Stimulated activated naive CD4-positive, alpha-beta T cell treated with Interleukin-2 at 50 U/mL for 16 hours (primary cell): ENCODE data around the gene FIGNL1.

ENCODE experiments used
- DNase-seq: peaks from one replicate; lab custom pipeline; 2025; lab: John Stamatoyannopoulos, UW

The FIGNL1 gene, protein sequence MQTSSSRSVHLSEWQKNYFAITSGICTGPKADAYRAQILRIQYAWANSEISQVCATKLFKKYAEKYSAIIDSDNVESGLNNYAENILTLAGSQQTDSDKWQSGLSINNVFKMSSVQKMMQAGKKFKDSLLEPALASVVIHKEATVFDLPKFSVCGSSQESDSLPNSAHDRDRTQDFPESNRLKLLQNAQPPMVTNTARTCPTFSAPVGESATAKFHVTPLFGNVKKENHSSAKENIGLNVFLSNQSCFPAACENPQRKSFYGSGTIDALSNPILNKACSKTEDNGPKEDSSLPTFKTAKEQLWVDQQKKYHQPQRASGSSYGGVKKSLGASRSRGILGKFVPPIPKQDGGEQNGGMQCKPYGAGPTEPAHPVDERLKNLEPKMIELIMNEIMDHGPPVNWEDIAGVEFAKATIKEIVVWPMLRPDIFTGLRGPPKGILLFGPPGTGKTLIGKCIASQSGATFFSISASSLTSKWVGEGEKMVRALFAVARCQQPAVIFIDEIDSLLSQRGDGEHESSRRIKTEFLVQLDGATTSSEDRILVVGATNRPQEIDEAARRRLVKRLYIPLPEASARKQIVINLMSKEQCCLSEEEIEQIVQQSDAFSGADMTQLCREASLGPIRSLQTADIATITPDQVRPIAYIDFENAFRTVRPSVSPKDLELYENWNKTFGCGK

GRCh38 chr7:50449881-50450589 lies at the start of gene FIGNL1:
TSS of gene FIGNL1 (minus strand) at chr7:50450350. CDS start at chr7:50447287, 3,063 bp downstream.
- DNase-seq: peak; percentile 82

GRCh38 chr7:50499092-50499491 lies 48.9 kb upstream of the FIGNL1 start:
- DNase-seq: no peak

DNA sequence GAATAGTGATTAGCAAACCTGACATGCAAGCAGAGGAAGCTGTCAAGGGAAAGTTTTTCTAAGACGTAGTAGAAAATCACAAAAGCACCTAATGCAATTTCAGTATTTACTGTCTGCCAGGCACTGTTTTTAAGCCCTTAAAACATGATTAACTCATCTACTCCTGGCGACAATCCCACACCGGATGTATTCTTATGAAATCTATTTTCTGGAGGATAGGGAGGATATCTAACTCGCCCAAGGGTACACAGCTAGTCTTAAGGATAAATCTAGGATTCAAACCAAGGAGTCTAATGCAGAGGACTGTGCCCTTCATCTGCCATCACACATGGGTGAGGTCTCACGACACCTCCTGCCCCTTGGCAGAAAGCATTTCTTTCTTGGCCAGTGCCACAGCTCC lies 47.8 kb upstream of the FIGNL1 start:
- DNase-seq: no peak

DNA sequence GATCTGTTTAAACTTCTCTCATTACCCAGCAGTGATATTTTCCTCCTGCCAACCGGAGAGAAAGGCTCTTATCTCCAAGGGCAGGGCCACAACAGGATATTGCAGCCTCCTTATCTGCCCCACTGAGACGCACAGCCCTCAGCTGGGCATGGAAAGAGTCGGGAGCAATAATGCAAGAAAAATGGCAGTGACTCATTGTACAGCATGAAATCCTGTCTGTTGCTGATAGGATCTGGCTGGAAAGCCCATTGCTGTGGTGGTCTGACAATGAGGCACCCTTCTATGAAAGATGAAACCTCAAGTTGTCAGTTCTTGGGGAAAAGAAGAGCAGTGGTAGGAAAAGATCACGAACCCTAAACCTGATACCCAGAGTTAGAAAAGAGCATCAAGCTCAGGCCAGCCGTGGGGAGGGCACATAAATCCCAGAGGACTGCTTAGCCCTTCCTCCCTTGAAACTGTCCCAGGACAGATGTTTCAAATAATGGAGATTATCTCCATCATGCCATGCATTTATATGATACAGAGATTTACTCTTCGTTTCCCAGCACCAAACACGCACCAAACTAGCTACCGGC lies 47.0 kb upstream of the FIGNL1 start:
- no peak for DNase-seq

- no peak for DNase-seq
These were observed 46.4 kb upstream of the FIGNL1 start for GRCh38 chr7:50496569-50496968.

DNA sequence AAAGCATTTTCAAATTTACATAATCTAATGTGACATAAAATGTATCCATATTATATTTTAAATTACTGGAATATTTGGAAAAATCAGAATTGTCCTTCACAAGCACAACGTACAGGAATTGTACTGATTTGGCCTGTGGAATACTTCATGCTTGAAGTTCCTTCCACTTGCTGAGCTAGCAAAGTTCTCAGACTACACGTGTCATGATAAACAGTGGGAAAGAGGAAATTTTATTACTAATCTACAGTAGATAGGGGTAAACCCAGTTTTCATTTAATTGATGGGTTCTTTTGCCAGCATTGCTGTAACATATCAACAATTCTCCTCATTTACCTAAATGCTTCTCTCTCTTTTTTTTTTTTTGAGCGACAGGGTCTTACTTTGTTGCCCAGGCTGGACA lies 45.6 kb upstream of the FIGNL1 start:
- no peak for DNase-seq

DNA sequence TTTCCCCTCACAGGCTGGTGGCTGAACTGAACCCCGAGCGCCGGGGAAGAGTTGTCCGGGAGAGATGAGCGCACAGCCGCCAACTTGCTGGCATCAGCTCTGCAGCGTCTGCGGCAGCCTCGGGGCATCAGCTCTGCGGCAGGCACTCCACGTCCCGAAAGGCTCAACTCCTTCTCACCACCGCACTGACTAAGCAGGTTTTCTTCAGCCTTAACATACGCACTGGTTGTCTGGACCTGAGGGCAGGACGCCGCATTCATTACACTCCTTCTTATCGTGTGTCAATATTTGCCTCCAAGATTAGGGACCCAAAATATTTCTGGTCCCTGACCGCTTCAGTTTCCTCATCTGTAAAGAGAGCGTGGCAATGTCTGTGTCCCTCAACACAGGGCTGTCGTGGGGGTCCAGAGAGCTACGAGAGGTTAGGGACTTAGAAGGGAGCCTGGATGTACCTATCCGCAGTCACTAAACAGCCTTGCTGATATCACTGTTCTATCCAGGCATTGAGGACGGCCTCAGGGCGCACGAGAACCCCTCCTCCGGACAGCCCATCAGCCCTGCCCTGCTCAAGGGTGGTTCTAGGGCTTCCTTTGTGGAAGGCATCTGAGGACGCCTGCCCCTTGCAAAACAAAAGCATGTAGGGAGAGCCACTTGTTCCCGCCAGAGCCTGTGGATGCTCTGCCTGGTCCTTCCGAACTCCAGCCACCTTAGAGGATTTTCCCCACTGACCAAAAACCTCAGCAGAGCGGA lies 42.8 kb upstream of the FIGNL1 start:
- no peak for DNase-seq

DNA sequence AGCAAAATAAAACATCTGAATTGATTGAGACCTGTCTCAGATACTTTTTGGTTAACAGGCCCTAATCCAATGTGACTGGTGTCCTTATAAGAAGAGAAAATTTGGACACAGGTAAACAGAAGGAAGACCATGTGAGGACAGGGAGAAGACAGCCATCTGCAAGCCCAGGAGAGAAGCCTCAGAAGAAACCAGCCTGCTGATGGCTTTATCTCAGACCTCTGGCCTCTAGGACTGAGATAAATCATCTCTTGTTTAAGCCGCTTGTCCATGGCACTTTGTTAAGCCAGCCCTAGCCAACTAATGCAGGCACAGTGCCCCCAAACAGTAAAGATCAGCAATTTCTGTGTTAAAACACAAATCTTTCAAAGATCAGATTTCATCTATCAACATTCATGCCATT lies 41.8 kb upstream of the FIGNL1 start:
- DNase-seq: no peak

DNA sequence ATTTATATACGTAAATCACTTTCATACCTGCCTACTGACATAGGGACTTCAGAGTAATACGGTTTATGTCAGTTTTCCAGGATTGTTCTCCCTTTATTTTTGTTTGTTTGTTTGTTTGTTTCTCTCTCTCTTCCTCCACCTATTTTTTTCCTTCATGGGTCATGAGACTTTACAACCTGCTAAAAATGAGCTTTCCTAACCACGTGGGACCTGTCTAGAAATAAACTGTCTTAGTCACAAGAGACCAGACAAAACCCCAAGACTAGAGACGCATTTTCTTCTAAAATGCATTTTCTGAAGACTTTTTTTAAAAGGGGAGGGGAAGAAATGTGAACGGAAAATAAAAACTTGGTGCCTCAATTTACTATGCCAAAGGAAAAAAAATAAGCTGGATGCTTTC lies 41.1 kb upstream of the FIGNL1 start:
- DNase-seq: no peak

GRCh38 chr7:50488379-50488778 lies 38.2 kb upstream of the FIGNL1 start:
- DNase-seq: no peak

GRCh38 chr7:50486512-50486911 lies 36.4 kb upstream of the FIGNL1 start:
- DNase-seq: no peak

GRCh38 chr7:50481867-50482266 lies 31.7 kb upstream of the FIGNL1 start:
- DNase-seq: no peak

GRCh38 chr7:50480797-50481196 lies 30.6 kb upstream of the FIGNL1 start:
- DNase-seq: no peak

DNA sequence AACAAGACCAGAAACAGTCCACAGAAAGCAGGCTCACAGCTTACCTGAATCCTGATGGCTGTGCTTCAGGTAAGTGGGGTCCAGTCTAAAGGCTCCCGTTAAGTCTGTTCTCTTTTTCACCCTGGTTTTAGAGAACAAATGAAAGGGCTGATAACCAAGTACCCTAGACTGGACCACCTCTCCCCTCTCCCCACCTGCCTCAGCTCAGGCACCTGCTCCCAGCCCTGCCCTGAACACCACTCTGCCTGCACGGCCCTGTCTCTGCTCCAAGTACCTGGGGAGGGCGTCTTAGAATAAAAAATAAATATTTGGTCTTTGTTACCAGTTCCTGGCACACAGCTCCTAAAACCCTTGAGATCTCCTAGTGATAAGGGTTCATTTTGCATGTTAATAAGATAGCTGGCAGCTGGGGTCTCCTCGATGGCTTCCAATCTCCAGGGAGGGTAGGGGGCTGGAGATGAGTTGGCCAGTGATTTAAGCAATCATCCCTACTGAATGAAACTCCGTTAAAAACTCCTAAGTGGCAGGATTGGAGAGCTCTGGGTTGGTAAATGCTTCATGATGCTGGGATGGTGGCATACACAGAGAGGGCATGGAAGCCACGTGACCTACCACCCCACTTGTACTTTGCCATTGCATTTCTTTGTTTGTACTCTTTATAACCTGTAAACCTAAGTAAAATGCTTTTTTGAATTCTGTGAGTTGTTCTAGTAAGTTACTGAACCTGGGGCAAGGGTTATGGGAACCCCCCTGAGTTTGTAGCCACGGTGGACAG lies 29.8 kb upstream of the FIGNL1 start:
- no peak for DNase-seq

GRCh38 chr7:50477640-50478039 lies 27.5 kb upstream of the FIGNL1 start:
- DNase-seq: no peak

GRCh38 chr7:50476953-50477625 lies 26.9 kb upstream of the FIGNL1 start:
- no peak for DNase-seq

DNA sequence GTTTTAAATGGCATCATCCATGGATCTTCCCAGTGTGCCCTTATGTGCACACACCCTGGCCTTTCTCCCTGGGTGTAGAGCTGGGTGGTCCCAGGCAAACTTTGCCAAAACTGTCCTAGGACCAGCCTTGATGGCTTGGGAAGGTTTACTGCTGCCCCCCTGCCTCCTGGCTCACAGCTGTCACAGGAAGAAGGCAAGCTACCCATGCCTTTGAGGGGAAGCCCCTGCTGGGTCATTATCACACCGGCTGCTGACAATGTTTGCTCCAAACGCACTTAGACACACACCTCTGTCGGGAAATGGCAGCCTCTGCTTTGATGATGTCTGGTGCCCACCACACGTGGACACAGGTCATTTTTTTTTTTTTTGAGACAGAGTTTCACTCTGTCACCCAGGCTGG lies 25.2 kb upstream of the FIGNL1 start:
- no peak for DNase-seq

DNA sequence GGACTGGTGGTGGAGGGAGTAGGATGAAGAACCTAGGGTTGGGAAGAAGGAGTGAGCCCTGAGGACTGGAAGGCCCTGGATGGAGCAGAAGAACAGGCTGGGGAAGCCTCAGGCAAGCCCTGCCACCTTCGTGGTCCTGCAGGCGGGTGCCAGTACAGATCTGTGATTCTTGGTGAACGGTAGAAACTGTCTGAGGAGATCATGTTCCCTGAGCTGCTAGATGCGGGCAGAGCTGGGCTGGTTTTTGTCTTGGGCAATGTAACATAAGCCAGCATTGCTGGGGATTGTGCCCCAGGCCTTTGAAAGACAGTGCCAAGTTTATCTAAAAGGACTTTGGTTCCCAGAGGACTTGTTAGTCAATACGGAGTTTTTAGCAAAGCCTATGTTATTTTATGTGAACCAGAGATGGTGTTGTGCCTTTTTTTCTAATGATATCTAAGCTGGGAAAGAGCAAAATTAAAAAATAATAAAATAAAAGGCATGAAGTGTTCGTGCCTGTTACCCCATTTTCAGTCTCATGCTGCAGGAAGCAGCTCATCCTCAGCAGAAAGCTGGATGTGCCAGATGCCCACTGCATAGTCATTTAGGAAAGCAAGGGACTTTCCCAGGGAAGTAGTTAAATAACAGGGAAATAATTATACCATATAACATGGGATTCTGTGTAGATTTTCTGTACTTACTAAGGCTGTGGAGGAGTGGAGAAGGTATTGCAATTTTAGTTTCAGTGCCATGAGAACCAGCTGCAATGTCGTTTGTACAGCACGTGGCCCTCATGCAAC lies 24.4 kb upstream of the FIGNL1 start:
- DNase-seq: no peak

DNA sequence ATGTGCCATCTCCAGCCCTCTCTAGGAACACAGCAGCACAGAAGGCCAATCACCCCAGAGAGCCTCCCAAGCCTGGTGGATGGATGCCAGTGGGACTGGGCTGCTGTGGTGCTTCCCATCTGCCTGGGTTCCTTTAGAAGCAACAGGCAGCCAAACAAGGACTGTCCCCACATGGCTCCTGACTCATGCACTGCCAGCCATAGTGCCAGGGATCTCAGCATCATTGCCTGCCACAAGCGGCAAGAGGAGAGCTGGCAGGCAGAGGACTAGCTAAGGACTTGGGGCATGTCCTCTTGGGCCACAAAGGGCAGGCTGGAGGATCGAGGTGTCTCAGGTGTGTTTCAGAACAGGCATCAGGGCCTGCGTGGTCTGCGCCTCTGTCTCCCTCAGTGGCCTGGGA lies 23.4 kb upstream of the FIGNL1 start:
- no peak for DNase-seq

- DNase-seq: no peak
These were observed 22.3 kb upstream of the FIGNL1 start for GRCh38 chr7:50472427-50472826.
